Uterus (tissue), 2 donors: ENCODE data around the gene PAXIP1.

Source experiments
- POLR2A ChIP-seq, 2 donors: fragments of 450-650 bp; IDR thresholded peaks; one replicate each; pipeline ENCODE4 v1.6.1; 2016; ENCODE audit warnings: antibody characterized with exemption in 2 of 2, mild to moderate bottlenecking in 1 of 2, moderate library complexity in 1 of 2
- TF ChIP-seq, protein P1 (sequence below), 4 experiments: fragments of 200-600 bp in 2 of 4; fragments of 450-650 bp in 2 of 4; sonication (generic) in 2 of 4; IDR thresholded peaks; one replicate each; pipeline ENCODE4 v1.5.1; 2016 to 2019; ENCODE audit warnings: antibody characterized with exemption in 4 of 4, mild to moderate bottlenecking in 2 of 4, moderate library complexity in 1 of 4

DNA sequence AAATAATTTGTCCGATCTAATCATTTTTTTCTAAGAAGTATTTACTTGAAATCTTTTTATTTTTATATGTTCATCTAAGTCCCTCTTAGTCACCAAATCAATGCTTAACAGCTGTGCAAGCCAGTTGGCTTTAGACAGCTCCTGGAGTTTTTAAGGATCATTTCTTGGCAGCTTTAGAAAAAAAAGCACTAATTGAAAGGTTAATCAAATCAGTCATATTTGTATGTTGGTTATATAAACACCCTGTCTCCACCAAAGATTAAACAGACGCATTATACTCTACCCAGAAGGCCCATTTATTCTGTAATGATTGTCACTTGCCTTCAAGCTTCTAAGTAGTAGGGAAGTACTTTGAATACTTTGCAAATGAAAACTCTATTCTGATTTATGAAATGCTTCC, 60.2 kb downstream of the PAXIP1 start:
- TF ChIP-seq, protein P1, sequence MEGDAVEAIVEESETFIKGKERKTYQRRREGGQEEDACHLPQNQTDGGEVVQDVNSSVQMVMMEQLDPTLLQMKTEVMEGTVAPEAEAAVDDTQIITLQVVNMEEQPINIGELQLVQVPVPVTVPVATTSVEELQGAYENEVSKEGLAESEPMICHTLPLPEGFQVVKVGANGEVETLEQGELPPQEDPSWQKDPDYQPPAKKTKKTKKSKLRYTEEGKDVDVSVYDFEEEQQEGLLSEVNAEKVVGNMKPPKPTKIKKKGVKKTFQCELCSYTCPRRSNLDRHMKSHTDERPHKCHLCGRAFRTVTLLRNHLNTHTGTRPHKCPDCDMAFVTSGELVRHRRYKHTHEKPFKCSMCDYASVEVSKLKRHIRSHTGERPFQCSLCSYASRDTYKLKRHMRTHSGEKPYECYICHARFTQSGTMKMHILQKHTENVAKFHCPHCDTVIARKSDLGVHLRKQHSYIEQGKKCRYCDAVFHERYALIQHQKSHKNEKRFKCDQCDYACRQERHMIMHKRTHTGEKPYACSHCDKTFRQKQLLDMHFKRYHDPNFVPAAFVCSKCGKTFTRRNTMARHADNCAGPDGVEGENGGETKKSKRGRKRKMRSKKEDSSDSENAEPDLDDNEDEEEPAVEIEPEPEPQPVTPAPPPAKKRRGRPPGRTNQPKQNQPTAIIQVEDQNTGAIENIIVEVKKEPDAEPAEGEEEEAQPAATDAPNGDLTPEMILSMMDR (IDR thresholded peaks at IDR 0.05), result no peak
- TF ChIP-seq POLR2A (IDR thresholded peaks at IDR 0.05), result no peak
